ENCODE measurements around the gene SH3BP1.
"Not testable (repeated sequence)": the region's sequence is repeated elsewhere in the genome, so short reads cannot be mapped to it uniquely, and the experiment has no call there.

Gene SH3BP1

DNA sequence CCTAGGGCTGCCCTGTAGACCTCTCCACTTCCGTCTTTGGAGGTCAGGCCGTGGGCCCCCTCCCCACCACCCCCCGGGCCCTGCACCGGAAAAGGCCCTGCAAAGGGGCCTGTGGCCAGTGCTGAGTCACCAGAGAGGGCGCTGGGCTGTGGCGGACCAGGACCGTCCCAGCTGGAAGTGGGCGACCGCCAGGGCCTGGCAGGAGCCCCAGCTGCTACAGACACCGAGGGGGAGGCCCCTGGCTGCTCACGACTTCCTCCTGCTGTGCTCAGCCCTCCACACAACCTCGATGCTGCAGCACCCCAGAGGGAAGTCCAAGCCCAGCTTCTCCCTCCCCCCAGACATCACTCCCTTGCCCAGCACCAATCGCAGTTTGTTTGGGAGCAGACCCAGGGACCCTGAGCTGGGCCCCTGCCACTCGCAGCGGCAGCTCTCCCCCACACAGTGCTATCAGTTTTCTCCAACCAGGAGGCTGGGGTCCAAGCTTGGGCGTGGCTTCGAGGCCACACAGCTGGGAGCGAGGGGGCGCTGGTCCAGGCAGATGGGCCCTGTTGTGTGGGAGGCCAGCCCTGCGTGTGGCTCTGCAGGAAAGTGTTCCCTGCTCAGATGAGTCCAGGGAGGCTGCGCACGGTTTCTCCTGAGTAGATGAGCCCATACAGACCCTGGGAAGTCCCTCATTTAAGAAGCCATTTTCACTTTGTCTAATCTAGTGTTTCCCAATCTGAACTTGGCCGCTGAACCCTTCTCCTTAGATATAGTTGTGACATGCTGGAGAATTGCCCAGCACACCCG is 5.6 kb upstream of the SH3BP1 start:
- peak; percentile 38 for DNase-seq (ENCODE audit: low spot score)

DNA sequence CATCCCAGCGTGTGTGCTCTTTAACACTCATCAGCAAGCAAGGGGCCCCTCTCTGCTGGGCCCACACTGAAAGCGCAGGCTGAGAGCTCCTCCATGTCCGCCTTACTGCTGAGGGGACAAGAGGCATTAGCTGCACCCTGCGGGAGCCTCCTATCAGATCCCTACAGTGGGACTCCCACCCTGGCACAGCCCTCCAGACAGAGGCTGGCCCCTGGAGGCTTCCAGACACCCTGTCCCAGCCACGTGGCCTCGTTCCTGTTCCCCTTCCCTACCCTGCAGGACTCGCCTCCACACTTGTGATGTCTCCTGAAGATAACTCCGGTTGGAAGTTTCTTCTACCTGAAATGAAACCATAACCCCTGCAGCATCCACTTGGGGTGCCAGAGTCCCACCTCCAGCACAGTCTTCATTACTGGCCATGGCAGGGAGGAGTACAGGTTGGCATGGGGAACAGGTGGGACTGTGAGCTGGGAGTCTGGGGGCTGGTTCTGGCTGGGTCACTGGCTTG is 5.0 kb upstream of the SH3BP1 start:
- no peak for DNase-seq (ENCODE audit: low spot score)

DNA sequence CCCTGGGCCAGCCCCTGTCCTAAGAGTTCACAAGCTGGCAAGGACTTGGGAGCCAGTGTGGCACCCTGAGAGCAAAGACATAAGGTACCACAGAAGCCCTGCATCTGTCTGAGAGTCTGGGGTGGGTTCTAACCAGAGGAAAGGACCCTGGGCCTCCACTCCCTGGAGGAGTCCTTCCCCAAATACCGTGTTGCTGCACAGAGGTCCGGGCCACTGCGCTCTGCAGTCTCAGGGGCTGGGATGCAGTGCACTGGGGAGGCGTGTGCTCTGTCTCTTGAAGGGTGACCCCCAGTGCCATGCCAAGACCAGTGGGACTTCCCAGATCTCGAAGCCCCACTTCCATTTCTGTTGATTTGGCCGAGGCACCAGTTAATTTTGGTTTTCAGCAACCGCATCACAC is 4.3 kb upstream of the SH3BP1 start:
- DNase-seq (ENCODE audit: low spot score), result no peak

DNA sequence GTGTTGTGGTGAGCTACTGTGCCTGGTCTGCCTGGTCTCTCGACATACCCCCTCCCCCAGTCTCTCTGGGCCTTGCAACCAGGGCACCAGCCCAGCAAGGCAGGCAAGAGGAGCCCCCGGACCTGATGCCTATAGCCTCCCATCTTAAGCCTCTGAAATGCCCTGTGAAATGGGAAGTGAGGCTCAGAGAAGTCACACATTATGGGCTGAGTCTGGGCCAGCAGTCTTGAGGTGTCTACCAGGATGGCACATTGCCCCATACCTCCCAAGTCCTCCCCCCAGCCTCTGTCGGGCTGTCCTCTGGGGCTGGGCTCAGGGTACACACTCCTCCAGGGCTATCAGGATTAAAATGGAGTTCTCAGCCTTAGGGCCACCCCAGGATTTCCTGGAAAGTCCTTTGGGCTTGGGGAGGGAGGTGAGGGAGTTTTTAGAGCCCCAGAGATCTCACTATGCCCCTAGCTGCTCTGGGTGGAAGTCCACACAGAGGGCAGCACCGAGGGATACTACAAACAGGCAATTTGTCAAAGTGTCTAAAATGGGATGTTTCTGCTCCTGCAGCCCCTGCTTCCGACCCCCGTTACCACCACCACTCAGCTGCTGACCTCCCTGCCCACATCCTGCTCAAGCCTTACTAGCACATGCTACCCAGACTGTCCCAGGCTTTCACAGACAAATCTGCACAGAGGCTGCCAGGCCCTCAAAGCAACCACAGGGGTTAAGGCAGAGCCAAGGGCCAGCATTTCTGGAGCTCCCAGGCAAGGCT is 3.1 kb upstream of the SH3BP1 start:
- peak; percentile 28 for DNase-seq (ENCODE audit: low spot score)

DNA sequence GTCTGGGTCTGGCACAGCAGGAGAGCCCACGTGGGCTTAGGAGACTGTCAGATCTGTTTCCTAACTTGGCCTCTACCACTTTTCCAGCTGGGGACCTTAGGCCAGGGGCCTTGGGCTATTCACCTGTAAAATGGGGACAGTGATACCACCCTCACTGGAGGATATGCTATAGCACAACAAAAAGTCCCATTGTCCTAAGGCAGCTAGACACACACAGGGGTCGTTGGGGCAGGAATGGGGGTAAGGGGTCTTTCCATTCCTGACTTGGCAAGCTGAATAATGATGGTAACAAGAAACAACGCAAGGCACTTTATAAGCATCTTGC is 2.6 kb upstream of the SH3BP1 start:
- no peak for DNase-seq (ENCODE audit: low spot score)

DNA sequence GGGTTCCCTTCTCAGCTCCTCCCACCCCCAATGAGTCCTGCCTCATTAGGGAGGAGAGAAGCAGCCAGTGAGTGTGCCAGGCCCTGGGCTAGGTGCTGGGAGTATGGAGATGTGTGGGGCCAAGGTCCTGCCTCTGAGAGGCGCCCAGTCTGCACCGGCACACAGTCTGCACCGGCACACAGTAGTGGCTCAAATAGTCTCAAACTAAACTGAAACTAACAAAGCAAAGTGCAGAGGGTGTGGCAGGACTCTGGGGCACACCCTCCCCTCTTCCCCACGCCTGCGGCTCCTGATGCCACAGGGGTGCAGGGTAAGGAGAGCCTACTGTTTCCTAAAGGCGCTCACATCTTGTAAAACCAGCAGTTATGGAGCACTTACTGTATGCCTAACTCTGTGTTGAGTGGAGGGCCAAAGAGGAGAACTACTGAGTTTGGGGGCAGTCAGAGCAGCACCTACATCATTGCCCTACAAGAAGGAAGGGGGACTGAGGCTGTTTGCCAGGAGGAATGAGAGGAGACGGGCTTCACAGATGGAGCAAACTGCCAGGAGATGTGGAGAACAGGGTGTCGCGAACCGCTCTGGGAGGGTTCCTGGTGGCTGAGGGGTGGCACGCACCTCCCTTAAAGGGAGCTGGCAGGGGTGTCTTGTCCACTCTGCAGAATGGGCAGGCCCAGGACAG is 939 bp upstream of the SH3BP1 start:
- peak; percentile 75 for DNase-seq (ENCODE audit: low spot score)

DNA sequence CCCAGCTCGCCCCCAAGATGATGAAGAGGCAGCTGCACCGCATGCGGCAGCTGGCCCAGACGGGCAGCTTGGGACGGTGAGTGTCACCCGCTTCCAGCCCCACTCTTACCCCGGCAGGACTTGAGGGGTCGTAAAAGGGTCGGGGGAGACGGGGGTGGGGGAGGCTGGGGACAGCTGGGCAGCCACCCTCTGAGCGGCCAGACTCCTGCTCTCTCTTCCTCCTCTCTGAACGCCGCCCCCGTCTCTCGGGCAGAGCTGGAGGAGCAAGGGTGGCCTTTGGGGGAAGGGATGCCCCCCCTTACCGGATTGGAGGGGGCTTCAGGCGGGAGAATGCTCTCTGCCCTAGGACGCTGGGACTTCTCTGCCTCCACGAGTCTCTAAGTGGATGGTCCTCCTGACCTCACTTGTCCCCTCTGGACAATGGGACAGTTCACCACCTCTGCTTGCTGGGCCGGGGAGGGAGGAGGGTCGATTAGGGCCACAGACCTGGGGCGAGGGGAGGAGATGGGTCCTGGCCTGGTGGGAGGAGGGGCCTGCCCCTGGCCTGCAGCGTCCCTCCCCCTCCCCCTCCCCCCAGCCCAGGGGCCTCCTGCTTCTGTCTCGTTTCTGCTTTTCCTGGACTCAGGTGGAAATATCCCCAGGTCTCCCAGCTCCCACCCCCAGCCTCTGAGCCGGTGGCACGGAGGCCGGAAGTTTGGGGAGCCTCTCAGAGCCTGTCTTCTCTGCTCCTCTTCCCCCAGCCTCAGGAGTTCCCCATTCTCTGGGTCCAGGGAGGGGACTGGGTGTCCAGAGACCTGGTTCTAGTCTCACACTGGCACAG is 512 bp downstream of the SH3BP1 start:
- DNase-seq (ENCODE audit: low spot score), result no peak

DNA sequence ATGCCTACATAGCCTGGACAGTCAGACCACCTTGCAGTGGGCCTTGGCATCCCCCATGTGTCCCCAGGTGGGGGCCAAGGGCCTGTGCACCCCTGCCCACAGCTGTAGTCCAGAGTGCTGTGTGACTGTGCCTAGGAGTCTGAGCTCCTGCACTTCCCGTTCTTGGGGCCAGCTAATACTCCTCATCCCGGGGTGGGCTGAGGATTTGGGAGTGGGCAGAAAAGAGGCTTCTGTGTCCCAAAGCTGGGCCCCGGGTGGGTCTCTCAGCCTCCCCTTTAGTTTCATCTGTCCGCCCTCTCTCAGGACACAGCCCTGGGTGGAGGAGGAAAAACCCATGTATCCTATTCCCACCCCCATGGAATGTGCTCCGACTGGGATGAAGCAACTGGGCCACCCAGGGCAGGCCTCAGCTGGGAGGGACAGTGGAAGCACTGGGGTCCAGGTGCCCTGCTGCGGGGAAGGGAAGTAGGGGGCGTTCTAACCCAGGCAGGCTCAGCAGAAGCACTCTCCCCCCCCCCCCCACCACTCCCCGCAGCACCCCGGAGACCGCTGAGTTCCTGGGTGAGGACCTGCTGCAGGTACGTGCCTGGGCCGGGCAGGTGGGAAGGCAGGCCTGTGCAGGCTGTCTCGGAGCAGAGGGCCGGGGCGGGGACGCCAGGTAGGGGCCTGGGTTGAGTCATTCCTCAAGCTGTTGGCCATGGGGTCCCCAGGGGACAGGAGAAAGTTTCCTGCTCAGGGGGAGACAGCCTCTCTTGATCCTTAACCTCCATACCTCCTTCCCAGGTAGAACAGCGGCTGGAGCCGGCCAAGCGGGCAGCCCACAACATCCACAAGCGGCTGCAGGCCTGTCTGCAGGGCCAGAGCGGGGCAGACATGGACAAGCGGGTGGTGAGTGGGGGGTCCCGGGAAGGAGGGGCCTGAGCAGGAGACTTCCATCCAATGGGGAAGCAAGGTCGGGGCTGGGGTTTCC is 1.4 kb downstream of the SH3BP1 start:
- DNase-seq (ENCODE audit: low spot score), result no peak

DNA sequence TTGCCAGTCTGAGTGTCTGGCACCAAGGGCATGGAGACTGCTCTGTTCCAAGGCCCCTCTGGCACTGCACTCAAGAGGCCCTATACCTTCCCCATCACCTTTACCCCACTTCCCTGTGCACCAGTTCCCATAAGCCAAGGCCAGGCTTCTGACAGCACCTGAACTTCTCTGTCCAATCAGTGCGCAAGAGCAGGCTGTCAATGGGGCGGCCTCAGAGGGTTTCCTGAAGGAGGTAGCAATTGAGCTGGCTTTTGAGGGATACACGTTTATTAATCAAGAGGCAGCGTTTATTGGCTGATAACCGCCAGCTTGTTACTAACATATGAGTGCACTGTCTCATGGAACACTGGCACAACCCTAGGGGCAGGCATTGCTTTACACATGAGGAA is 2.1 kb downstream of the SH3BP1 start:
- DNase-seq (ENCODE audit: low spot score), result no peak

DNA sequence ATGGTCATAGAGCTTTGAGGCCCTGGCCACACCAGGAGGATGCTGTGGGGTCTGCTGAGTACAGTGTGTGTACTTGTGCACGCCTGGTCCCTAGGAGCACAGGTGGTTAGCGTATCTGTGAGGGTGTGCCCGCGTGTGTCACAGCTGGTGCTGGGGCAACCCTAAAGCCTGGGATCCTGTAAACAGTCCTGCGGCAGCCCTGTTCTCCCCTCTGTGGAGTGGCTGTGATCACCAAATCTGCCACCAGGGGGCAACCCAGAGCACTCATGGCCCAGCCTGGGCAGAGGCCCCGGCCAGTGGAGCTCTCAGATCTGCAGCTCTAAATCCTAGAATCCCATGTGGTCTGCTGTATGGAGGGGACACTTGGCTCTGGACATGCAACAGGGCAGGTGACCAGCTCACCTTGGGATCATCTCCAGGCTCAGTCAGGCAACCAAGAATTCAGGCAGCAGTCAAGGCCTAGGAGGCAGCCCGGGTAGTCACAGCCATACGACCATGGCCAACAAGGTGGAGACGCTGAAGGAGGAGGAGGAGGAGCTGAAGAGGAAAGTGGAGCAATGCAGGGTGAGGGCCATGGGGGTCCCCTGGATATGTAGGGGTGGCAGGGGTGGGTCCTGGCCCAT is 3.9 kb downstream of the SH3BP1 start:
- peak; percentile 42 for DNase-seq (ENCODE audit: low spot score)

DNA sequence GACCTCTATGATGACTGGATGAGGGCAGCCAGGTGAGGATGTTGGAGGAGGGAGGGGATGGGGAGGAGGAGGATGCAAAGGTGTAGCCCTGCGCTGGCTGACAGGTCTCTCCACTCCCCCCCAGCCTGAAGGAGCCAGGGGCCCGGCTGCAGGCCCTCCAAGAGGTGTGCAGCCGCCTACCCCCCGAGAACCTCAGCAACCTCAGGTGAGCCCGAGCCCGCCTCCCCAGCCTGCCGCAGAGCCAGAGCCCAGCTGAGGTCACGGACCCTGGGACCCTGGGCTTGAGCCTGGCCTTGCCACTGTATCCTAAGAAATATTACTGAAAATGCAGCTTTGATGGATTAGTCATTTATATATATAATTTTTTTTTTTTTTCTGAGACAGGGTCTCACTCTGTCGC is 7.8 kb downstream of the SH3BP1 start:
- no peak for DNase-seq (ENCODE audit: low spot score)

DNA sequence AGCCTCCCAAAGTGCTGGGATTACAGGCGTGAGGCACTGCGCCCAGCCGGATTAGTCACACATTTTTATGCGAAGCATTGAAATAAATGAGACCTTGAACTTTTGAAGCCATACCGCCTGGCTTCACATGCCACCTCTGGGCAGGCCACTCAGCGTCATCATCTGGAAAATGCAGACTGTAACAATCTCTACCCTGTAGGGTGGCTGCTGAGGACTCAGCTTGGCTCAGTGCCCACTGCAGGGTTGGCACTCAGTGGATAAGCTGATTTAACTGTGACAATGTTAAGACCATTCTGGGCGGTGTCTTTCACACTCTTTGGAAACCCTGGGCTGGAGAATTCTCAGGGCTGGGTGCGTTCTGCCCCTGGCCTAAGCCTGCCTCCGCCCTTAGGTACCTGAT is 8.5 kb downstream of the SH3BP1 start:
- DNase-seq (ENCODE audit: low spot score), result no peak

DNA sequence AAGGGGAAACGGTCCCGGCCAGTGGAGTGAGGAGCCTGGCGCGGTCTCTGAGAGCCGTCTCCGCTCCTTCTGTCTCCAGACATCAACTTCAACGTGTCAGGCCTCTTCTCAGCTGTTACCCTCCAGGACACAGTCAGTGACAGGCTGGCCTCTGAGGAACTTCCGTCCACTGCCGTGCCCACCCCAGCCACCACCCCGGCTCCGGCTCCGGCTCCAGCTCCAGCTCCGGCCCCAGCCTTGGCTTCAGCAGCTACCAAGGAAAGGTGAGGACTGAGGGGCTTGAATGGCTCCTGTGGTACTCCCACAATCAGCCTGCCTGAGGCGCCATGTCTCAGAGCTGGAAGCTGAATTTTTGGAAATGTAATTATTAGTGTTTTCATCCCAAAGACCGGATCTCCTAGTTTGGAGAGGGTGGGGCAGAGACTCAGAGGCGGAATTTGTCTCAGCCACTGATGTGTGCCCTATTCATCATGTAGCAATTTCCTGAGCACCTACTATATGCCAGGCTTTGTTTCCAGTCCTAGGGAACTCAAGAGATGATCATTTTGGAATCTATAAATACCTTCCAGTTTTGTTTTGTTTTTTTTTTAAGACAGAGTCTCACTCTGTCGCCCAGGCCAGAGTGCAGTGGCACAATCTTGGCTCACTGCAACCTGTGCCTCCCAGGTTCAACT is 11.1 kb downstream of the SH3BP1 start:
- DNase-seq (ENCODE audit: low spot score), result no peak

DNA sequence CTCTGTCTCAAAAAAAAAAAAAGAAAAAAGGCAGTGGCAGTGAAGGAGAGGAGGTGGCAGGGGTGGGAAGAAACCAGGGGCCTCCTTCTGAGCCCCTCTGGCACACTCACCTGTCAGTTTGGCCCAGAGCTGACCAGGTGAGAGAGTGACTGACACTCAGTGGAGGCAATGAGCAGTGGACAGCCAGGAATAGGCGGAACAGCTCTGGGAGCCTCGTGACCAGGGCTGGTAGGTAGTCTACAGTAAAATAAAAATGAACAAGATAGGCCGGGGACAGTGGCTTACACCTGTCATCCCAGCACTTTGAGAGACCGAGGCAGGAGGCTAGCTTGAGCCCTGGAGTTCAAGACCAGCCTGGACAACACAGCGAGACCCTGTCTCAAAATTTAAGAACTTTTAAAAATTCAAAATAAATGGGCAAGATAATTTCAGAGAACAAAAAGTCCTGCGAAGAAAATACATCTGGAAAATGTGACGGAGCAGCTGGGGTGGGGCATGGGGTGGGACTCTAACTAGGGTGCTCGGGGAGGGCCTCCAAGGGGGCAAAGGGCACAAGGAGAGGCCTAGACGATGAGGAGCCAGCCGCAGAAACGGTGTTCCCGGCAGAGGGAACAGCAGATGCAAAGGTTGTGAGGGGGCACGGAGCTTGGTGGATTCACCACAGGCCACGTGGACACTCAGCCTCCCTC is 15.2 kb downstream of the SH3BP1 start:
- DNase-seq (ENCODE audit: low spot score), result no peak

DNA sequence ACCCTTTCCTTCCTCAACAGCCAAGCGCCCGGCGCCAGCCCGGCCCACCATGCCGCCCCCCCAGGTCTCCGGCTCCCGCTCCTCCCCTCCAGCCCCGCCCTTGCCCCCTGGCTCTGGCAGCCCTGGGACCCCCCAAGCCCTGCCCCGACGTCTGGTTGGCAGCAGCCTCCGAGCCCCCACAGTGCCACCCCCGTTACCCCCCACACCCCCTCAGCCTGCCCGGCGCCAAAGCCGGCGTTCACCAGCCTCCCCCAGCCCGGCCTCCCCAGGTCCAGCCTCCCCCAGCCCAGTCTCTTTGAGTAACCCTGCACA is 15.7 kb downstream of the SH3BP1 start:
- no peak for DNase-seq (ENCODE audit: low spot score)

DNA sequence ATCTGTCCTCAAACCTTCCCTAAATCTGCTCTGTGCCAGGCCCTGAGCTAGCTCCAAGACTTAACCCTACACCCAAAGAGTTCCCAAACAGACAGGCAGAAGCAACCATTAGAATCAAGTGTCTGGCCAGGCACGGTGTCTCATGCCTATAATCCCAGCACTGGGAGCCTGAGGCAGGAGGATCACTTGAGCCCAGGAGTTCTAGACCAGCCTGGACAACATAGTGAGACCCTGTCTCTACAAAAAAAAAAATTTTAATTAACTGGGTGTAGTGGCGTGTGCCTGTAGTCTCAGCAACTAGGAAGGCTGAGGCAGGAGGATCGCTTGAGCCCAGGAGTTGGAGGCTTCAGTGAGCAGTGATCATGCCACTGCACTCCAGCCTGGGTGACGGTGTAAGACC is 17.1 kb downstream of the SH3BP1 start:
- not testable (repeated sequence) for DNase-seq (ENCODE audit: low spot score)

DNA sequence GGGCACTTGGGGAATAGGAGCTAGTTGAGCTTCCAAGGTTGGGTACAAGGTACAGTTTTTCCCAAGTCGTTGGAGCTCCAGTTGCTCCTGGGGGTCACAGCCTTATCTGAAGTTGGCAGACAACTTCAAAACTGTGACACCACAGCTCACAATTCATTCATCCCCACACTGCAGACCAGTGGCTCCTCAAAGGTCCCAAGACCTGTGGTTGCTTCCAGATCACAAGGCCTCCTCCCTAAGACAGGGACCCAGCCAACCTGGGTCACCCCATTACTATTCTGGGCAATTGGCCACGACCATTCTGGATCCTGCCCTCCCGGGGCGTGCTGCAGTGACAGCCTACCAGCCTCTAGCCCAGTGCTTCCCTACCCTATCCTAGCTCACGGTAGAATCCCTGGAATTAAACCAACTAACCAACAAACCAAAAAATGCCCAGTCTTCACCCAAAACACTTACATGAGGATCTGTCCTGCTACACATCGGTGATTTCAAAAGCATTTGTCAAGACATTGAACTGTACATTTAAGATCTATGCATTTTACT is 18.2 kb downstream of the SH3BP1 start:
- DNase-seq (ENCODE audit: low spot score), result no peak

DNA sequence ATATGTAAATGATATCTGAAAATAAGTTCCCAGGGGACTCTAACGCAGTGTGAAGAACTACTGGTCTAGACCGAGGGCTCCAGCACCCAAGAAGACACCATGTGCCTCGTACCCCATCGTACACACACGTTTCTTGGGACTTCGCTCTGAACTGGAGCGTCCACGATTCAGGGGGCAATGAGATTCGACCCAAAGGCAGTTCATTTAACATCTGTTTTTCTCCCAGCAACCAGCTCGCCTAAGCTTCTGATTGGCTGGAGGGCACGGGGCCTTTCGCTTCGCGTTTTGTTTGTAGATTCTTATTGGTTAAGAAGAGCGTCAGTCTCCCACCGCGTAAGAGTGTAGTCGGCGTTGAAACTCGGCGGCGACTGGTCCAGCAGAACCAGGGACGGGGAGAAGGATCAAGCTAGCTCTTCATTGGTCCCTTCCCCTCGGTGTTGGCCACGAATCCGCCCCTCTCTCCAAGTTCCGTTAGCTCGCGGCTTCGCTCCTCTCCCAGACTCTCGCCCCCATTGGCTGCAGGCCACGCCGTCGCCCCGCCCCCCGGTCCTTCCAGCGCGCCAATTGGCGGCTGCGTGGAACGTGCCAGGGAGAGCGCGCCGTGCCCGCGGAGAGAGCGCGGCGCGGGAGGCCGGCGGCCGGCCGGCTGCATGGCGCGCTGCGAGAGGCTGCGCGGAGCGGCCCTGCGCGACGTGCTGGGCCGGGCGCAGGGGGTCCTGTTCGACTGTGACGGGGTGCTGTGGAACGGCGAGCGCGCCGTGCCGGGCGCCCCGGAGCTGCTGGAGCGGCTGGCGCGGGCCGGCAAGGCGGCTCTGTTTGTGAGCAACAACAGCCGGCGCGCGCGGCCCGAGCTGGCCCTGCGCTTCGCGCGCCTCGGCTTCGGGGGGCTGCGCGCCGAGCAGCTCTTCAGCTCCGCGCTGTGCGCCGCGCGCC is 18.9 kb downstream of the SH3BP1 start, which contains the start of gene PDXP:
Gene PDXP (plus strand): TSS at position 591 of the 933 bp plus-strand sequence. CDS start 60 bp downstream, at position 651.
- peak; percentile 100 for DNase-seq (ENCODE audit: low spot score)
